Trophoblast cell (in vitro differentiated cells and primary cell): ENCODE data around the gene UQCR11. TPM values are rescaled to one million over a fixed set of nuclear protein-coding genes. Genes with fewer than 3 reads are reported as not detected.

Source experiments
- DNase-seq, 2 donors: peaks; one replicate each; pipeline ENCODE4 v3.0.0-alpha.2; 2016
- H2AFZ ChIP-seq: 2 replicates; pipeline ENCODE4 v1.6.1; 2013; ENCODE audit warnings: low read length, moderate library complexity, mild to moderate bottlenecking; ENCODE audit not compliant: insufficient read depth, poor library complexity
- H2AK5ac ChIP-seq: 2 replicates; pipeline ENCODE4 v1.6.1; 2013; ENCODE audit warnings: mild to moderate bottlenecking, low read length
- H2BK120ac ChIP-seq: 2 replicates; pipeline ENCODE4 v1.6.1; 2013; ENCODE audit warnings: low read length, mild to moderate bottlenecking, moderate library complexity; ENCODE audit not compliant: insufficient read depth, poor library complexity
- H2BK12ac ChIP-seq: 2 replicates; pipeline ENCODE4 v1.6.1; 2013; ENCODE audit warnings: mild to moderate bottlenecking, low read length, moderate library complexity
- H2BK5ac ChIP-seq: 2 replicates; pipeline ENCODE4 v1.6.1; 2013; ENCODE audit warnings: low read length, low read depth, moderate library complexity, mild to moderate bottlenecking; ENCODE audit not compliant: poor library complexity
- H3K14ac ChIP-seq: 2 replicates; pipeline ENCODE4 v1.6.1; 2013; ENCODE audit warnings: mild to moderate bottlenecking, low read length
- H3K18ac ChIP-seq: 2 replicates; pipeline ENCODE4 v1.6.1; 2013; ENCODE audit warnings: mild to moderate bottlenecking, low read length
- H3K23ac ChIP-seq: 2 replicates; pipeline ENCODE4 v1.6.1; 2013; ENCODE audit warnings: low read length
- H3K27ac ChIP-seq: 2 replicates; pipeline ENCODE4 v1.5.1; 2013; ENCODE audit warnings: low read depth, mild to moderate bottlenecking, inconsistent platforms, low read length, moderate library complexity
- H3K27me3 ChIP-seq: 2 replicates; pipeline ENCODE4 v1.6.1; 2013; ENCODE audit warnings: inconsistent platforms, mild to moderate bottlenecking, low read length, moderate library complexity; ENCODE audit not compliant: insufficient read depth
- H3K36me3 ChIP-seq, 2 experiments: 1 replicate in 1 of 2; 2 replicates in 1 of 2; pipeline ENCODE4 v1.6.1; 2013; ENCODE audit warnings: low read length in 2 of 2, mild to moderate bottlenecking in 2 of 2, moderate library complexity in 1 of 2; ENCODE audit not compliant: insufficient read depth in 2 of 2, control insufficient read depth in 1 of 2
- H3K4ac ChIP-seq: 2 replicates; pipeline ENCODE4 v1.6.1; 2013; ENCODE audit warnings: low read depth, mild to moderate bottlenecking, low read length, moderate library complexity
- H3K4me1 ChIP-seq, 2 experiments: 1 replicate in 1 of 2; 2 replicates in 1 of 2; pipeline ENCODE4 v1.6.1; 2013; ENCODE audit warnings: low read length in 2 of 2, mild to moderate bottlenecking in 2 of 2, moderate library complexity in 1 of 2; ENCODE audit not compliant: insufficient read depth in 2 of 2, control insufficient read depth in 1 of 2
- H3K4me2 ChIP-seq: 2 replicates; pipeline ENCODE4 v1.6.1; 2013; ENCODE audit warnings: inconsistent platforms, mild to moderate bottlenecking, low read length, moderate library complexity
- H3K4me3 ChIP-seq: 2 replicates; pipeline ENCODE4 v1.5.1; 2013; ENCODE audit warnings: mild to moderate bottlenecking, low read depth, low read length, inconsistent platforms
- H3K79me1 ChIP-seq: one replicate; pipeline ENCODE4 v1.6.1; 2013; ENCODE audit warnings: low read length
- H3K79me2 ChIP-seq: 2 replicates; pipeline ENCODE4 v1.6.1; 2013; ENCODE audit warnings: low read length, mild to moderate bottlenecking; ENCODE audit not compliant: control insufficient read depth, insufficient read depth, poor library complexity
- H3K9ac ChIP-seq: 2 replicates; pipeline ENCODE4 v1.6.1; 2013; ENCODE audit warnings: mild to moderate bottlenecking, low read length
- H3K9me3 ChIP-seq: 2 replicates; pipeline ENCODE4 v1.6.1; 2013; ENCODE audit warnings: low read depth, mild to moderate bottlenecking, control low read depth, inconsistent platforms, low read length; ENCODE audit not compliant: insufficient read depth
- H4K12ac ChIP-seq: 2 replicates; pipeline ENCODE4 v1.6.1; 2013; ENCODE audit warnings: low read depth, mild to moderate bottlenecking, low read length, moderate library complexity
- H4K8ac ChIP-seq: 2 replicates; pipeline ENCODE4 v1.6.1; 2013; ENCODE audit warnings: low read depth, mild to moderate bottlenecking, low read length, moderate library complexity
- H4K91ac ChIP-seq: one replicate; pipeline ENCODE4 v1.6.1; 2013; ENCODE audit warnings: low read depth, mild to moderate bottlenecking, low read length, moderate library complexity
- WGBS: extraction: QIAGEN DNeasy Blood & Tissue Kit; methylation state at CpG from one replicate; pipeline ENCODE4 v1.1.7; 2013; ENCODE audit warnings: missing lambda C conversion rate; ENCODE audit not compliant: insufficient read length, insufficient coverage; ENCODE audit errors: extremely low coverage; 5-methylcytosine and 5-hydroxymethylcytosine counted together
- polyA plus RNA-seq: library from polyadenylated mRNA; stranded (reverse); fragments of 200-250 nt; gene quantifications from 2 replicates; pipeline ENCODE4 v1.2.3, GENCODE V29; 2013

Gene UQCR11
- polyA plus RNA-seq: 125 and 128 TPM in 2 replicates

DNA sequence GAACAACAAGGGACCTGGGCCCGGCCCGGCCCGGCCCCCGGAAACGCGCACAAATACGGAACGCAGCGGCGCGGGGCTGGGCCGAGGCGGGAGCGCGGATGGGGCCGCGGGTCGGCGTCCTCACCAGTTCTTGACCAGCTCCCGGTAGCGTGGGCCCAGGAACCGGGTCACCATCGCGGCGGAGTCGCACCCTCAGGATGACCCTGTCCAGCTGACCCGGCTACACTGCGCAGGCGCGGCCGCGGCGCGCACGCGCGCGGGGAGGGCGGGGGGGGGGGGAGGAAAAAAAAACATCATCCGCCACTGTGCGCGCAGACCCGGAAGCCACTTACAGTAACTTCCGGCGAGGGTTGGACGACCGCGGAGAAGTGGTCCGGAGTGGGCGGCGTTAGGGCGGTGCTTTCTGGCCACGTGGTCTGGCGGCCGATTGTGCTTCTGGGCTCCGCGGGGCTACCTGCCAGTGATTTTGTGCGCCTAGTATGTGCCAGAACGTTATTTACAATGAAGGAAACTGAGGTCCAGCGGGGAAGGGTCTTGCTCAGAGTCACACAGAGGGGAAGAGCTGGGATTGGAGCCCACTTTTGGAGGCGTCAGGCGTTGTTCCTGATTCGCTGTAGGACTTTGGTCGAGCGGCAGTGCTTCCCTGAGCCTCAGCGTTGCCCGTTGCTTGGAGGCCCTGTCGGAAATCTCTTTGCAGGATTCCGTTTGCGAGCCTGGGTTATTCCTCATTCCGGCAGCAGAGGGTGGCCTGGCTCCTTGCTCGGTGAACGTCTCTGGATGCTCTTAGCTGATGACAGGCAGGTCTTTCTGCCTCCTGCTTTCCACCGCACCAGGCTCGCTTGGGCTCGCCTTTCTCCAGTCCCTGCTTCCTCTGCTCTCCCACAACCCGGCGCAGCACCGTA, at the start of gene UQCR11:
TSS of gene UQCR11 (minus strand) at position 227 of the 902 bp plus-strand sequence. CDS start at position 174, 53 bp downstream.
- H3K9me3 ChIP-seq: no peaks in the 10 kb centered on the region
- H3K79me1 ChIP-seq: peaks cover 13% of the 10 kb centered on the region
- H3K4me1 ChIP-seq: peaks cover 11 to 12% of the 10 kb centered on the region in 2 experiments
- H2BK120ac ChIP-seq: peak within 1 kb of the TSS; percentile 74
- H2AFZ ChIP-seq: peak within 1 kb of the TSS; percentile 64
- H3K23ac ChIP-seq: no peak within 1 kb of the TSS
- H2AK5ac ChIP-seq: peak within 1 kb of the TSS; percentile 87
- peak within 1 kb of the TSS; percentile 91 for H3K4me3 ChIP-seq
- H2BK12ac ChIP-seq: no peak within 1 kb of the TSS
- peak within 1 kb of the TSS; percentile 82 for H4K12ac ChIP-seq
- peaks cover 18 to 22% of the 10 kb centered on the region in 2 experiments for H3K36me3 ChIP-seq
- H4K8ac ChIP-seq: peak within 1 kb of the TSS; percentile 74
- peak within 1 kb of the TSS; percentile 90 for H3K9ac ChIP-seq
- peak within 1 kb of the TSS; percentile 82 for H3K4ac ChIP-seq
- peak within 1 kb of the TSS; percentile 88 for H4K91ac ChIP-seq
- H3K27me3 ChIP-seq: no peaks in the 10 kb centered on the region
- H2BK5ac ChIP-seq: peak within 1 kb of the TSS; percentile 63
- peak within 1 kb of the TSS; percentile 87 for H3K14ac ChIP-seq
- peak within 1 kb of the TSS; percentile 72 for H3K27ac ChIP-seq
- H3K18ac ChIP-seq: peak within 1 kb of the TSS; percentile 90
- WGBS: no CpG with 5 or more reads among the region's 79 CpGs
- DNase-seq: peak; percentile 96 to 97
- peak within 1 kb of the TSS; percentile 85 for H3K4me2 ChIP-seq
- H3K79me2 ChIP-seq: peaks cover 13% of the 10 kb centered on the region

DNA sequence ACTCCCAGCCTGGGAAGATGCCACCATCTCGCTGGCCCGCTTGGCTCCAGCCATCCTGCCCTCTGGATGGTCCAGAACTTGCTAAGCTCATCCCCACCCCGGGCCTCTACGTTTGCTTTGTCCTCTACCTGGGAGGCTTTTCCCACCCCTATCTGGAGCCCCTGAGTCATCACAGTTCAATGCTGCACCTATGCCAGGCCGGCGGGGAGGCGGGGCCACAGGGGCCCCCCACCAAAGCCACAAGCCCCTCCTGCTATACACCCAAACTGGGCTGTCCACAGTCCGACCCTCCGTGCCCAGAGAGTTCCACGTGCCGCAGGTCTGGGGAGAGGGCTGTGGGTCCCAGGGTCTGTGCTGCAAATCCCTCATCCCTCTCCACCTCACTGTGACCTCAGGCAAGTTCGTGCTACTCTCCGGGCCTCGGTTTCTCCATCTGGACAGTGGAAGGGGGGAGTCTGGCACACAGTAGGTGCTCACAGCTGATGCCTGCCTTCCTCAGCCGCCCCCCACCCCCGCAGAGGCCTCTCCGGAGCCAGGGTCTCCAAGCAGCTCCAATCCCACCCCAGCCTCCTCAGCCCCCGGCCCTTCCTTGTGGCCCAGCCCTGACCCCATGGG, 49.0 kb upstream of the UQCR11 start:
- Histone ChIP-seq H3K9ac (no peak overlapping the region), H3K27ac (no peak overlapping the region), H3K4me1 (peaks cover 8 to 9% of the 10 kb centered on the region in 2 experiments), H3K36me3 (peaks cover 9 to 11% of the 10 kb centered on the region in 2 experiments), H3K79me2 (peaks cover 17% of the 10 kb centered on the region), H4K91ac (no peak overlapping the region), H2AK5ac (no peak overlapping the region), H3K18ac (no peak overlapping the region), H3K27me3 (no peaks in the 10 kb centered on the region), H2BK12ac (no peak overlapping the region), H3K23ac (no peak overlapping the region), H3K4me2 (no peak overlapping the region), H3K9me3 (peaks cover 1% of the 10 kb centered on the region), H3K14ac (no peak overlapping the region), H2AFZ (no peak overlapping the region), H4K12ac (no peak overlapping the region), H3K79me1 (peaks cover 11% of the 10 kb centered on the region), H3K4me3 (no peak overlapping the region), H2BK120ac (no peak overlapping the region), H3K4ac (no peak overlapping the region), H4K8ac (no peak overlapping the region), H2BK5ac (no peak overlapping the region)
- no CpG with 5 or more reads among the region's 18 CpGs for whole genome bisulfite sequencing
- DNase-seq: no peak

DNA sequence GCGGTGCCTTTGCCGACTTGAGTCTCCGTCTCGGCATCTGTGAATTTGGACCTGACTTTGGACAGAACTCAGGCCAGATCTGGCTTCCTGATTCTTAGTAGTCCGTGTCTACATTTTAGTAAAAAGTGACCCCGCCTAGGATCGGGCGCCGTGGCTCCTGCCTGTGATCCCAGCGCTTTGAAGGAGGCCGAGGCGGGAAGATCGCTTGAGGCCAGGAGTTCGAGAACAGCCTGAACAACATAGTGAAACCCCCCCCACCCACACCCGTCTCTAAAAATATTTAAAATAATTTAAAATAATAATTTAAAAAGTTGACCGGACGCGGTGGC, 48.0 kb upstream of the UQCR11 start:
- Histone ChIP-seq H4K8ac (peak overlapping the region; percentile 95), H3K4me1 (peaks cover 8 to 11% of the 10 kb centered on the region in 2 experiments), H3K4me2 (peak overlapping the region; percentile 94), H3K18ac (peak overlapping the region; percentile 25), H2AFZ (peak overlapping the region; percentile 15), H3K4ac (no peak overlapping the region), H2BK12ac (no peak overlapping the region), H4K12ac (peak overlapping the region; percentile 79), H3K14ac (peak overlapping the region; percentile 55), H3K36me3 (peaks cover 19 to 21% of the 10 kb centered on the region in 2 experiments), H3K4me3 (peak overlapping the region; percentile 52), H3K27ac (peak overlapping the region; percentile 24), H3K9ac (peak overlapping the region; percentile 65), H3K27me3 (no peaks in the 10 kb centered on the region), H2BK120ac (peak overlapping the region; percentile 29), H2BK5ac (peak overlapping the region; percentile 34), H2AK5ac (no peak overlapping the region), H4K91ac (peak overlapping the region; percentile 78), H3K23ac (no peak overlapping the region), H3K9me3 (peaks cover 4% of the 10 kb centered on the region), H3K79me1 (peaks cover 11% of the 10 kb centered on the region), H3K79me2 (peaks cover 17% of the 10 kb centered on the region)
- no peak for DNase-seq
- WGBS: no CpG with 5 or more reads among the region's 18 CpGs

DNA sequence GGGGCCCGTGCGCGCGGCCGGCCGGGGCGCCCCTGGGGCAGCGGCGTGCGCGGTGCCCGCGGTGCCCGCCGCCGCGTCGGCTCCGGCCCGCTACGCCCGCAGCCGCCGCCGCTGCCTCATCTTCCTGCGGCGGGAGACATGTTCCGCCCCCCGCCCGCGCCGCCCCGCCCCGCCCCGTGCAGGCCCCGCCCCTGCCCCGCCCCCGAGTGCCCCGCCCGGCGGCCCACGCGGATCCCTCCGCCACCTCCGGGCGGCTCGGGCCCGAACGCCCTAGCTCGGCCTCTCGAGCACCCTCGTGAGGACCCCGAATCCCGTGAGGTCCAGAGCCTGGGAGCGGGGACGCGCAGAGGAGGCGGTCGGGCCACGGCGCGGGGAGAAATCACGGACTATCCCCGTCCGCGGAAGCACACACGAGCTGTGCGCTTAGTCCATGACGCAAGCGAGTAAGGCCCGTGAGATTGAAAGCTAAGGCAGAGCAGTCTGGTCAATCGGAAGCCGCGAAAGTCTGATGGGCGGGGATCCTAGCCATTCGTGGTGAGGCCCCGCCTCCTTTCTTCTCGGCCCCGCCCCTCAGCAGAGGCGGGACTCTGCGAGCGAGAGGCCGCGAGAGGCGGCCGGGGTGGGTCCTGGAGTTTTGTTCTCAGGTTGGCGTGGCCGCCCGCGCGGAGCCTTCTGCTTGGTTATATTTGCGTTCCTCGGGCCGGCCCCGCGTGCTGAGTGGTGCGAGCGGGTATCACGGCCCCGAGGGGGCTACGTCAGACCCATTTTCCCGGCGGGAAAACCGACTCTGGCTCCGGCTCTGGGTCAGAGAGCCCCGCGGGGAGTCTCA, 47.4 kb upstream of the UQCR11 start, which contains the start of gene TCF3:
TSS of gene TCF3 (minus strand) at position 145 of the 829 bp plus-strand sequence. CDS start 2,367 bp downstream, outside the sequence.
- Histone ChIP-seq H2AK5ac (peak within 1 kb of the TSS; percentile 59), H4K8ac (peak within 1 kb of the TSS; percentile 100), H3K23ac (no peak within 1 kb of the TSS), H3K18ac (peak within 1 kb of the TSS; percentile 96), H3K9ac (peak within 1 kb of the TSS; percentile 100), H4K91ac (peak within 1 kb of the TSS; percentile 100), H2BK5ac (peak within 1 kb of the TSS; percentile 100), H3K36me3 (peaks cover 25 to 27% of the 10 kb centered on the region in 2 experiments), H3K79me2 (peaks cover 17% of the 10 kb centered on the region), H3K4me1 (peaks cover 8 to 11% of the 10 kb centered on the region in 2 experiments), H3K14ac (peak within 1 kb of the TSS; percentile 98), H2BK12ac (peak within 1 kb of the TSS; percentile 95), H3K27me3 (no peaks in the 10 kb centered on the region), H3K27ac (peak within 1 kb of the TSS; percentile 86), H3K4ac (peak within 1 kb of the TSS; percentile 93), H2BK120ac (peak within 1 kb of the TSS; percentile 100), H3K4me3 (peak within 1 kb of the TSS; percentile 88), H3K4me2 (peak within 1 kb of the TSS; percentile 94), H4K12ac (peak within 1 kb of the TSS; percentile 98), H3K79me1 (peaks cover 11% of the 10 kb centered on the region), H3K9me3 (peaks cover 4% of the 10 kb centered on the region), H2AFZ (peak within 1 kb of the TSS; percentile 98)
- DNase-seq: peak; percentile 99 to 100
- WGBS: no CpG with 5 or more reads among the region's 107 CpGs
